Neuronal stem cell (in vitro differentiated cells): ENCODE results near the gene KLF9.

ENCODE experiments used
- DNase-seq: peaks from one replicate; pipeline ENCODE4 v3.0.0-alpha.2; 2013; ENCODE audit warnings: low spot score
- H2AFZ ChIP-seq: one replicate; pipeline ENCODE4 v1.6.1; 2013; ENCODE audit warnings: mild to moderate bottlenecking, low read length, inconsistent platforms
- H2AK5ac ChIP-seq: 2 replicates; pipeline ENCODE4 v1.6.1; 2013; ENCODE audit warnings: low read depth, mild to moderate bottlenecking, inconsistent platforms, low read length, moderate library complexity, mixed read lengths
- H2BK120ac ChIP-seq: 2 replicates; pipeline ENCODE4 v1.6.1; 2013; ENCODE audit warnings: low read depth, mild to moderate bottlenecking, inconsistent platforms, low read length, moderate library complexity, mixed read lengths
- H2BK12ac ChIP-seq: one replicate; pipeline ENCODE4 v1.6.1; 2013; ENCODE audit warnings: low read length, inconsistent platforms
- H2BK15ac ChIP-seq: 2 replicates; pipeline ENCODE4 v1.6.1; 2013; ENCODE audit warnings: mild to moderate bottlenecking, low read length, inconsistent platforms, mixed read lengths
- H2BK5ac ChIP-seq: one replicate; pipeline ENCODE4 v1.6.1; 2013; ENCODE audit warnings: inconsistent platforms, mild to moderate bottlenecking, low read length, moderate library complexity
- H3K14ac ChIP-seq: one replicate; pipeline ENCODE4 v1.6.1; 2013; ENCODE audit warnings: low read length, inconsistent platforms
- H3K18ac ChIP-seq: 2 replicates; pipeline ENCODE4 v1.6.1; 2013; ENCODE audit warnings: low read length, inconsistent platforms
- H3K23ac ChIP-seq: 2 replicates; pipeline ENCODE4 v1.6.1; 2013; ENCODE audit warnings: low read depth, mild to moderate bottlenecking, mixed read lengths, low read length, inconsistent platforms; ENCODE audit not compliant: poor library complexity
- H3K27ac ChIP-seq: replicated peaks from 3 replicates; pipeline ENCODE4 v1.5.1; 2013; ENCODE audit warnings: low read length, inconsistent platforms
- H3K27me3 ChIP-seq, 3 experiments: 2 replicates each; pipeline ENCODE4 v1.6.1; 2013; ENCODE audit warnings: low read length in 3 of 3, mild to moderate bottlenecking in 2 of 3, inconsistent platforms in 1 of 3, low read depth in 1 of 3, mixed read lengths in 1 of 3, moderate library complexity in 1 of 3; ENCODE audit not compliant: control insufficient read depth in 3 of 3, insufficient read depth in 3 of 3
- H3K36me3 ChIP-seq, 2 donors: replicated peaks in 1 of 2; 2 replicates each; pipeline ENCODE4 v1.6.1; 2013; ENCODE audit warnings: low read length in 2 of 2; ENCODE audit not compliant: control insufficient read depth in 2 of 2, insufficient read depth in 2 of 2
- H3K4ac ChIP-seq: 2 replicates; pipeline ENCODE4 v1.6.1; 2013; ENCODE audit warnings: inconsistent platforms, mild to moderate bottlenecking, low read length, moderate library complexity
- H3K4me1 ChIP-seq, 2 donors: 1 replicate in 1 of 2; 2 replicates in 1 of 2; pipeline ENCODE4 v1.6.1; 2013; ENCODE audit warnings: low read length in 2 of 2, low read depth in 1 of 2; ENCODE audit not compliant: control insufficient read depth in 2 of 2, insufficient read depth in 1 of 2
- H3K4me2 ChIP-seq: one replicate; pipeline ENCODE4 v1.6.1; 2013; ENCODE audit warnings: mild to moderate bottlenecking, low read length, inconsistent platforms; ENCODE audit not compliant: insufficient read depth, poor library complexity, severe bottlenecking
- H3K4me3 ChIP-seq, 2 donors: 2 replicates each; pipeline ENCODE4 v1.5.1; 2013; ENCODE audit warnings: low read length in 2 of 2, mild to moderate bottlenecking in 2 of 2, inconsistent platforms in 1 of 2, moderate library complexity in 1 of 2
- H3K79me1 ChIP-seq: one replicate; pipeline ENCODE4 v1.6.1; 2013; ENCODE audit warnings: low read depth, mild to moderate bottlenecking, inconsistent platforms, low read length, moderate library complexity
- H3K9ac ChIP-seq: one replicate; pipeline ENCODE4 v1.6.1; 2013; ENCODE audit warnings: mild to moderate bottlenecking, low read depth, low read length, inconsistent platforms; ENCODE audit not compliant: poor library complexity
- H3K9me3 ChIP-seq, 2 donors: replicated peaks in 1 of 2; 2 replicates each; pipeline versions ENCODE3 to v1.6.1; 2013; ENCODE audit warnings: low read length in 2 of 2, mild to moderate bottlenecking in 2 of 2, inconsistent platforms in 1 of 2, low read depth in 1 of 2, mixed read lengths in 1 of 2, moderate library complexity in 1 of 2; ENCODE audit not compliant: control insufficient read depth in 2 of 2, insufficient read depth in 1 of 2
- H4K8ac ChIP-seq: one replicate; pipeline ENCODE4 v1.6.1; 2013; ENCODE audit warnings: low read depth, mild to moderate bottlenecking, inconsistent platforms, low read length, moderate library complexity
- H4K91ac ChIP-seq: one replicate; pipeline ENCODE4 v1.6.1; 2013; ENCODE audit warnings: low read length, low read depth, mild to moderate bottlenecking, inconsistent platforms; ENCODE audit not compliant: poor library complexity
- WGBS, 2 donors: extraction: QIAGEN DNeasy Blood & Tissue Kit; methylation state at CpG; one replicate each; pipeline ENCODE4 v1.1.7; 2013; ENCODE audit warnings: missing lambda C conversion rate in 2 of 2, mixed read lengths in 1 of 2; ENCODE audit not compliant: insufficient read length in 2 of 2, insufficient replicate concordance in 1 of 2; ENCODE audit errors: extremely low coverage in 2 of 2; 5-methylcytosine and 5-hydroxymethylcytosine counted together

Gene KLF9

GRCh38 chr9:70408393-70409040, 5.9 kb downstream of the KLF9 start:
- Histone ChIP-seq H3K79me1 (no peaks in the 10 kb centered on the region), H3K36me3 (no peaks in the 10 kb centered on the region), H2BK15ac (no peak overlapping the region), H3K4me2 (no peak overlapping the region), H2BK120ac (no peak overlapping the region), H3K4me3 (no peak overlapping the region), H3K4me1 (peaks cover 9 to 16% of the 10 kb centered on the region in 2 donors), H3K27ac (no peak overlapping the region), H3K27me3 (peaks cover 14 to 65% (median 28%) of the 10 kb centered on the region in 3 experiments), H3K4ac (no peak overlapping the region), H4K8ac (no peak overlapping the region), H3K9ac (no peak overlapping the region), H2AFZ (no peak overlapping the region), H3K9me3 (peaks cover 0 to 2% of the 10 kb centered on the region in 2 donors), H3K23ac (no peak overlapping the region), H2AK5ac (no peak overlapping the region), H3K18ac (no peak overlapping the region), H4K91ac (no peak overlapping the region), H2BK5ac (no peak overlapping the region), H2BK12ac (no peak overlapping the region), H3K14ac (no peak overlapping the region)
- DNase-seq: no peak
- WGBS, 2 donors: no CpG with 5 or more reads among the region's 5 CpGs

DNA sequence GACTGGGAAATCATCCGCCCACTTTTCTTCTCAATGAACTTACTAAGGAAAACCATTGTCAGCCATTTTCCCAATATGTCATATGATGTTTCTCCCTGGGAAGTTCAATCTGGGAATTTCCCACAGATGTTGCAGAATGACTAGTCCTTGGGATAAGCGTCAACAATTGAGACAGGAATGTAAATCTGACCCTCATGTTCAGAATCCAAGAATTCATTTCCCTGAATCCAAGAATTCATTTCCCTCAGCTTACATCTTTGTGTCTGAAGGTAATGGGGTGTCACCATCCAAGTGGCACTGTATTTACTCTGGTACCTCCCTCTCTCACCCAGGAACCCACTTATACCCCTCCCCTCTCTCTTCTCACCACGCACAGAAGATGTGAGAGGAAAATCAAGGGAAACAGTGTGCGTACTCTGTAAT, 7.4 kb downstream of the KLF9 start:
- WGBS, 2 donors: no CpG with 5 or more reads among the region's 4 CpGs
- Histone ChIP-seq H3K9me3 (no peaks in the 10 kb centered on the region), H4K91ac (no peak overlapping the region), H2BK12ac (no peak overlapping the region), H3K14ac (no peak overlapping the region), H3K79me1 (no peaks in the 10 kb centered on the region), H2AK5ac (no peak overlapping the region), H3K23ac (no peak overlapping the region), H3K27me3 (peaks cover 0 to 55% (median 14%) of the 10 kb centered on the region in 3 experiments), H3K9ac (no peak overlapping the region), H3K4me2 (no peak overlapping the region), H4K8ac (no peak overlapping the region), H3K4me3 (no peak overlapping the region), H2AFZ (no peak overlapping the region), H2BK5ac (no peak overlapping the region), H2BK120ac (no peak overlapping the region), H3K18ac (no peak overlapping the region), H3K27ac (peak overlapping the region; percentile 23), H2BK15ac (no peak overlapping the region), H3K36me3 (no peaks in the 10 kb centered on the region), H3K4ac (no peak overlapping the region), H3K4me1 (peaks cover 5 to 10% of the 10 kb centered on the region in 2 donors)
- no peak for DNase-seq

DNA sequence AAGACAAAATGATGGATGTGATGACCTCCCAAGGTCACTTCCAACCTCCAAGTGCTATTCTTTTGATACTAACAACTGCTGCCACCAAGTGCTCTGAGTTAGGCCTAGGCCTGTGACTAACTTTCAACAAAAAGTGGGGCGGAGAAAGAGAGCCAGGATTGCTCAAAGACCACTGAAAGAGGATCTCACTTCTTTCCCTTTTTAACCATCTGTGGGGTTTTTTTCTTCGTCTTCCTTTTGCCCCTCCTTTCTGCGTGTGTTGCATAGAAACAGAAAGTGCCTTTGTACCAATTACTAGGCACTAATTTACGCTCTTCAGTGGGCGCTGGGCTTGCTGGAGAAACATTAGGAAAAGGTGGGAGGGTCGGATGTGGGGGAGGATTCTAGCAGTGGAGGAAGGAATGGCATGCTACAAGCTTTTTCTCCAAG, 8.0 kb downstream of the KLF9 start:
- no peak overlapping the region for H2AK5ac ChIP-seq
- no peak overlapping the region for H2BK15ac ChIP-seq
- H3K18ac ChIP-seq: no peak overlapping the region
- no peak overlapping the region for H3K4ac ChIP-seq
- H3K9ac ChIP-seq: no peak overlapping the region
- H2AFZ ChIP-seq: peak overlapping the region; percentile 67
- H3K36me3 ChIP-seq: no peaks in the 10 kb centered on the region
- H2BK5ac ChIP-seq: no peak overlapping the region
- H3K79me1 ChIP-seq: no peaks in the 10 kb centered on the region
- no peak overlapping the region for H3K23ac ChIP-seq
- H3K4me1 ChIP-seq: peaks cover 5 to 10% of the 10 kb centered on the region in 2 donors
- H4K8ac ChIP-seq: no peak overlapping the region
- H4K91ac ChIP-seq: no peak overlapping the region
- no peak overlapping the region for H3K4me3 ChIP-seq
- WGBS, 2 donors: no CpG with 5 or more reads among the region's 6 CpGs
- peaks cover 0 to 48% (median 8%) of the 10 kb centered on the region in 3 experiments for H3K27me3 ChIP-seq
- peak overlapping the region; percentile 54 for H3K27ac ChIP-seq
- H3K4me2 ChIP-seq: no peak overlapping the region
- H3K9me3 ChIP-seq: no peaks in the 10 kb centered on the region
- no peak overlapping the region for H2BK120ac ChIP-seq
- no peak overlapping the region for H2BK12ac ChIP-seq
- H3K14ac ChIP-seq: no peak overlapping the region
- no peak for DNase-seq

DNA sequence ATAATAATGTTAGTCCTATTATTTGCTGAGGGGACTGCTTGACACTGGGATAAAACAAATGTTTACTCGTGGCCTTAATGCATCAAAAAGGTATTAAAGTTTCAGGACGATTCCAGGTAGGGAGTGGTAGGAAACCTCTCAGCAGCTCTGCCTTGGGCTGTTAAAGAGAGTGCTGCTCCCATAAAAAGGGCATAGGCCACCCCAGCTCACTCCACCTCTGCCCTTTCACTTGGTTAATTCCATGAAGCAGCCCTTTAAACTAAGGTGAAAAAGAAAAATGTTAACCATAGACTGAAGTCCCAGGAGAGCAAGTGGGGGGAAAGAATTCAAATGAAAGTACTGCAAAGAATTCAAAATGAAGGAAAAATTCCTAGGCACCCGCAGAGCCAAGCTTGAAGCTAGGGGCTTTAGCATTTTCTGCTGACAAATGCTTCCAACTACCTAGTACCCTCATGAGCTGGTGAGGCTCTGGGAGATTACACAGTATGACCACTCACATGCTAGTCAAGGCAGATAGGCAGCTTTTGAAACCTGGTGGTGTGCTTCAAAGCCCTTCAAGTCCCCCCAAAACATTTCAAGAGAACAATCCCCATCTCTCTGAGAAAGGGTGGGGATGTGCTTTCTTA, 8.5 kb downstream of the KLF9 start:
- DNase-seq: no peak
- Histone ChIP-seq H2BK120ac (no peak overlapping the region), H3K36me3 (no peaks in the 10 kb centered on the region), H3K27me3 (peaks cover 0 to 43% (median 3%) of the 10 kb centered on the region in 3 experiments), H3K14ac (no peak overlapping the region), H4K8ac (no peak overlapping the region), H2BK12ac (no peak overlapping the region), H3K4me3 (no peak overlapping the region), H2BK5ac (no peak overlapping the region), H3K9me3 (no peaks in the 10 kb centered on the region), H3K23ac (no peak overlapping the region), H4K91ac (no peak overlapping the region), H3K9ac (no peak overlapping the region), H3K27ac (peak overlapping the region; percentile 54), H3K4me2 (no peak overlapping the region), H3K18ac (no peak overlapping the region), H2AFZ (peak overlapping the region; percentile 67), H3K4ac (no peak overlapping the region), H3K4me1 (peaks cover 5 to 10% of the 10 kb centered on the region in 2 donors), H2AK5ac (no peak overlapping the region), H2BK15ac (no peak overlapping the region), H3K79me1 (no peaks in the 10 kb centered on the region)
- WGBS, 2 donors: no CpG with 5 or more reads among the region's 3 CpGs
